IMR-90 (cell line): Measurements from ENCODE around the gene LRRC26. TPM values are rescaled to one million over a fixed set of nuclear protein-coding genes. Genes with fewer than 3 reads are reported as not detected.
"Not testable (repeated sequence)": the region's sequence is repeated elsewhere in the genome, so short reads cannot be mapped to it uniquely, and the experiment has no call there.

Source experiments
- ATAC-seq: fragments of 200-7000 bp; cut with Tn5 transposase; 2 replicates; pipeline ENCODE4 v1.9.1; 2020; ENCODE audit warnings: low read depth, mild to moderate bottlenecking, moderate library complexity
- BruUV-seq: library from RNA; stranded (reverse); fragments of 400-500 nt; replicated peaks from 2 replicates; lab custom pipeline; 2021; lab: Mats Ljungman, UMichigan
- CTCF ChIA-PET: fragments of 300-600 bp; formaldehyde crosslinking; extraction: SDS; loops from one replicate; lab custom pipeline; 2021; ENCODE audit warnings: antibody characterized with exemption; lab: Yijun Ruan, JAX
- POLR2A ChIA-PET: fragments of 300-600 bp; sonication (Branson Sonifier 250); formaldehyde crosslinking; loops from one replicate; lab custom pipeline; 2022; ENCODE audit warnings: antibody characterized with exemption; ENCODE audit not compliant: unreplicated experiment; lab: Charles Lee
- DNase-seq: peaks from one replicate; pipeline ENCODE4 v3.0.0; 2013
- H2AFZ ChIP-seq: replicated peaks from 2 replicates; pipeline ENCODE3; 2013; ENCODE audit warnings: low read length, mild to moderate bottlenecking; ENCODE audit not compliant: poor library complexity
- H2AK5ac ChIP-seq: 2 replicates; pipeline ENCODE4 v1.6.1; 2013; ENCODE audit warnings: low read depth, low read length, inconsistent platforms
- H2AK9ac ChIP-seq: replicated peaks from 2 replicates; pipeline ENCODE3; 2013; ENCODE audit warnings: mild to moderate bottlenecking, low read depth, low read length, moderate library complexity; ENCODE audit not compliant: poor library complexity
- H2BK120ac ChIP-seq: 2 replicates; pipeline ENCODE4 v1.6.1; 2013; ENCODE audit warnings: low read depth, low read length, inconsistent platforms
- H2BK15ac ChIP-seq: 3 replicates; pipeline ENCODE4 v1.6.1; 2013; ENCODE audit warnings: low read depth, low read length, inconsistent platforms
- H2BK20ac ChIP-seq: 2 replicates; pipeline ENCODE4 v1.6.1; 2013; ENCODE audit warnings: low read depth, mild to moderate bottlenecking, inconsistent platforms, low read length, moderate library complexity
- H2BK5ac ChIP-seq: 2 replicates; pipeline ENCODE4 v1.6.1; 2013; ENCODE audit warnings: mild to moderate bottlenecking, low read depth, low read length, inconsistent platforms; ENCODE audit not compliant: poor library complexity, severe bottlenecking
- H3K14ac ChIP-seq: replicated peaks from 2 replicates; pipeline ENCODE4 v1.6.1; 2013; ENCODE audit warnings: low read depth, low read length, inconsistent platforms
- H3K18ac ChIP-seq: 2 replicates; pipeline ENCODE4 v1.6.1; 2013; ENCODE audit warnings: low read depth, low read length, control low read depth
- H3K23ac ChIP-seq: 2 replicates; pipeline ENCODE4 v1.6.1; 2013; ENCODE audit warnings: low read depth, low read length, inconsistent platforms
- H3K27ac ChIP-seq: 2 replicates; pipeline ENCODE4 v1.5.1; 2013; ENCODE audit warnings: mild to moderate bottlenecking, control low read depth, low read length; ENCODE audit not compliant: insufficient read depth
- H3K27me3 ChIP-seq: 2 replicates; pipeline ENCODE4 v1.6.1; 2013; ENCODE audit warnings: low read length; ENCODE audit not compliant: control insufficient read depth, insufficient read depth
- H3K36me3 ChIP-seq: 2 replicates; pipeline ENCODE4 v1.6.1; 2013; ENCODE audit warnings: low read length, mixed read lengths; ENCODE audit not compliant: control insufficient read depth, insufficient read depth
- H3K4ac ChIP-seq: 2 replicates; pipeline ENCODE4 v1.6.1; 2013; ENCODE audit warnings: low read depth, low read length, inconsistent platforms
- H3K4me1 ChIP-seq: 2 replicates; pipeline ENCODE4 v1.6.1; 2013; ENCODE audit warnings: low read length, mixed read lengths; ENCODE audit not compliant: control insufficient read depth, insufficient read depth
- H3K4me2 ChIP-seq: 2 replicates; pipeline ENCODE4 v1.6.1; 2013; ENCODE audit warnings: low read depth, mild to moderate bottlenecking, control low read depth, low read length, moderate library complexity
- H3K4me3 ChIP-seq: 2 replicates; pipeline ENCODE4 v1.5.1; 2013; ENCODE audit warnings: low read depth, mild to moderate bottlenecking, control low read depth, low read length, moderate library complexity; ENCODE audit not compliant: insufficient read depth
- H3K56ac ChIP-seq: 2 replicates; pipeline ENCODE4 v1.6.1; 2013; ENCODE audit warnings: low read length, inconsistent platforms; ENCODE audit not compliant: insufficient read depth; ENCODE audit errors: extremely low read depth
- H3K79me1 ChIP-seq, 2 experiments: 2 replicates each; pipeline ENCODE4 v1.6.1; 2013; ENCODE audit warnings: low read length in 2 of 2, inconsistent platforms in 1 of 2, low read depth in 1 of 2
- H3K9ac ChIP-seq: 2 replicates; pipeline ENCODE4 v1.6.1; 2013; ENCODE audit warnings: low read depth, low read length, control low read depth
- H3K9me1 ChIP-seq: 2 replicates; pipeline ENCODE4 v1.6.1; 2013; ENCODE audit warnings: low read length, inconsistent platforms; ENCODE audit not compliant: insufficient read depth
- H3K9me3 ChIP-seq: 2 replicates; pipeline ENCODE4 v1.6.1; 2013; ENCODE audit warnings: low read length; ENCODE audit not compliant: control insufficient read depth, insufficient read depth
- H4K20me1 ChIP-seq: 2 replicates; pipeline ENCODE4 v1.6.1; 2013; ENCODE audit warnings: low read length, inconsistent platforms; ENCODE audit not compliant: insufficient read depth
- H4K5ac ChIP-seq: 2 replicates; pipeline ENCODE4 v1.6.1; 2013; ENCODE audit warnings: mild to moderate bottlenecking, low read depth, low read length, control low read depth
- H4K8ac ChIP-seq, 2 experiments: 2 replicates each; pipeline ENCODE4 v1.6.1; 2013; ENCODE audit warnings: low read depth in 2 of 2, low read length in 2 of 2, control low read depth in 1 of 2, inconsistent platforms in 1 of 2
- H4K91ac ChIP-seq: 2 replicates; pipeline ENCODE4 v1.6.1; 2013; ENCODE audit warnings: low read depth, low read length, inconsistent platforms; ENCODE audit not compliant: insufficient read depth
- CEBPB ChIP-seq: IDR thresholded peaks from 2 replicates; pipeline ENCODE4 v1.6.1; 2012; ENCODE audit warnings: low read depth, low read length, improper control_type of control experiment
- WGBS, 2 experiments: methylation state at CpG; one replicate each; pipeline versions ENCODE4 v1.1.5 to v1.1.7; 2013; ENCODE audit warnings: missing lambda C conversion rate in 2 of 2; ENCODE audit not compliant: insufficient read length in 1 of 2; ENCODE audit errors: extremely low coverage in 2 of 2; 5-methylcytosine and 5-hydroxymethylcytosine counted together
- dilution Hi-C: fragments of 300-500 bp; cut with HindIII; formaldehyde crosslinking; loops from one replicate; pipeline ENCODE4 v1.14.3; 2018; ENCODE audit warnings: low sequenced_read_pairs; ENCODE audit not compliant: unreplicated experiment
- in situ Hi-C: fragments of 300-500 bp; cut with MboI; formaldehyde crosslinking; loops from 3 replicates; pipeline ENCODE4 v1.14.3; 2019; ENCODE audit warnings: low sequenced_read_pairs, inconsistent platforms, mixed read lengths
- intact Hi-C: fragments of 100-400 bp; cut with micrococcal nuclease; formaldehyde crosslinking; loops from 2 replicates; pipeline ENCODE4 v1.10.0; 2022
- polyA plus RNA-seq, 3 experiments: library from polyadenylated mRNA; depleted of rRNA; stranded (reverse); fragments of >200 nt; gene quantifications; 2 replicates each; pipeline ENCODE4 v1.2.3, GENCODE V29; 2012; ENCODE audit warnings: low replicate concordance in 1 of 3
- total RNA-seq: library from RNA; depleted of rRNA; stranded (reverse); fragments of >200 nt; gene quantifications from 2 replicates; pipeline ENCODE4 v1.2.3, GENCODE V29; 2012
- TF ChIP-seq, protein P1 (sequence below): conservative IDR thresholded peaks from 2 replicates; pipeline ENCODE4 v1.5.1; 2012; ENCODE audit warnings: mild to moderate bottlenecking, low read depth, low read length, improper control_type of control experiment

The LRRC26 gene
- total and polyA plus RNA-seq, 2 of the 4 experiments (the other 2 are of a cell fraction), result not detected

DNA sequence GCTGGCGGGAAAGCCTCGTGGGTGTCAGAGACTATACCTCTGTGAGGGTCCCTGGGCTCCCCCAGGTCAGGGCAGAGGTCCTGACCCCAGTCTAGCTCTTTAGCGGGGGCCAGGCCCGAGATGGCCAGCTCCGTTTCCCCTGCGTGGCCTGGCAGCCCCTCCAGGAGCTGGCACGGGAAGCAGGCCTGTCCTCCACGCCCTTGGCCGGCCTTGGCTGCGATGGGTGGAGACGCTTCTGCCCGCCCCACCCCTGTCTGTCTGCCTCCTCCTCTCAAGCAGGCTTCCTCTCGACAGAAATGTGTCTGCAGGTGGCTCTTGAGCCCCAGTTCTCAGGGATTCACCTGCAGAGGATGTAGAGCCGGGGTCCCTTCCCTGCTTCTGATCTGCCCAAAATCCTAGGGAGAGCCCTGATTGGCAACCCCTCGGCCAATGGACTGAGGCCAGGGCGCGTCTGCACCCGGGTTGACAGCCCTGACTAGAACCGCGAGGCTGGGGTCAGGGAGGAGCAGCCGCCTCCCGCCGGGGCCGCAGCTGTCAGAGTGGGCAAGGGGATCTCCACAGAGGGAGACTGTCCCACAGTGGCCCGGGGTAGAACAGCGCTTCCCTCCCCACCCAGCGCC, 33.5 kb downstream of the LRRC26 start (continued):
- TF ChIP-seq, protein P1, sequence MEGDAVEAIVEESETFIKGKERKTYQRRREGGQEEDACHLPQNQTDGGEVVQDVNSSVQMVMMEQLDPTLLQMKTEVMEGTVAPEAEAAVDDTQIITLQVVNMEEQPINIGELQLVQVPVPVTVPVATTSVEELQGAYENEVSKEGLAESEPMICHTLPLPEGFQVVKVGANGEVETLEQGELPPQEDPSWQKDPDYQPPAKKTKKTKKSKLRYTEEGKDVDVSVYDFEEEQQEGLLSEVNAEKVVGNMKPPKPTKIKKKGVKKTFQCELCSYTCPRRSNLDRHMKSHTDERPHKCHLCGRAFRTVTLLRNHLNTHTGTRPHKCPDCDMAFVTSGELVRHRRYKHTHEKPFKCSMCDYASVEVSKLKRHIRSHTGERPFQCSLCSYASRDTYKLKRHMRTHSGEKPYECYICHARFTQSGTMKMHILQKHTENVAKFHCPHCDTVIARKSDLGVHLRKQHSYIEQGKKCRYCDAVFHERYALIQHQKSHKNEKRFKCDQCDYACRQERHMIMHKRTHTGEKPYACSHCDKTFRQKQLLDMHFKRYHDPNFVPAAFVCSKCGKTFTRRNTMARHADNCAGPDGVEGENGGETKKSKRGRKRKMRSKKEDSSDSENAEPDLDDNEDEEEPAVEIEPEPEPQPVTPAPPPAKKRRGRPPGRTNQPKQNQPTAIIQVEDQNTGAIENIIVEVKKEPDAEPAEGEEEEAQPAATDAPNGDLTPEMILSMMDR, result no peak
- TF ChIP-seq CEBPB, result no peak

DNA sequence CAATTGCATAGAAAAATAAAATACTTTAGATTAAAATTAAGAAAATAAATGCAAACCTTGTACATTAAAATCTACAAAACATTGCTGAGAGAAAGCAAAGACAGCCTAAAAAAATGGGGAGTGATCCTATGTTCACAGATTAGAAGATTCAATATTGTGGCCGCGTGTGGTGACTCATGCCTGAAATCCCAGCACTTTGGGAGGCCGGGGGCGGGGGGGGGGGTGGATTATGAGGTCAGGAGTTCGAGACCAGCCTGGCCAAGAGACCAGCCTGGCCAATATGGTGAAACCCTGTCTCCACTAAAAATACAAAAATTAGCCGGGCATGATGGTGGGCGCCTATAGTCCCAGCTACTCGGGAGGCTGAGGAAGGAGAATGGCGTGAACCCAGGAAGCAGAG, 34.7 kb downstream of the LRRC26 start:
- H2AK5ac ChIP-seq, H3K9ac ChIP-seq, H3K36me3 ChIP-seq, in situ Hi-C loops, H3K4me3 ChIP-seq, H2BK120ac ChIP-seq, dilution Hi-C loops, H3K9me3 ChIP-seq, H4K91ac ChIP-seq, H3K4me2 ChIP-seq, POLR2A ChIA-PET, DNase-seq, H2BK5ac ChIP-seq, H2BK15ac ChIP-seq, H4K5ac ChIP-seq, H3K18ac ChIP-seq, H3K27ac ChIP-seq, ATAC-seq, H3K4me1 ChIP-seq, H3K79me1 ChIP-seq, H3K23ac ChIP-seq, H4K20me1 ChIP-seq, H2AK9ac ChIP-seq, H4K8ac ChIP-seq, H3K9me1 ChIP-seq, H2AFZ ChIP-seq, H3K14ac ChIP-seq, intact Hi-C loops, H2BK20ac ChIP-seq, H3K56ac ChIP-seq, H3K4ac ChIP-seq, BruUV-seq: not testable (repeated sequence)
- CTCF ChIA-PET, result interaction anchor here (0.6 kb wide), 1 partner anchor 16 kb away, joined by 5 read pairs; no protein-coding TSS in a partner anchor
- 70% methylated on average over 2 of the region's 9 CpGs; no CpG with 5 or more reads in 1 of the 2 experiments for WGBS, 2 experiments
- H3K27me3 ChIP-seq, result peaks cover 38% of the 10 kb centered on the region
